OCI-LY3 (cell line): Measurements from ENCODE around the gene IFRD2.

ENCODE experiments used
- EZH2phosphoT487 ChIP-seq: fragments of 200-600 bp; shearing (Covaris generic); IDR thresholded peaks from 2 replicates; pipeline ENCODE4 v1.6.1; 2018; ENCODE audit warnings: antibody characterized with exemption, mixed run types, low read depth
- TF ChIP-seq, protein P1 (sequence below): fragments of 200-600, 300-600 bp; sonication (generic); IDR thresholded peaks from 2 replicates; pipeline ENCODE4 v1.5.1; 2014; ENCODE audit warnings: antibody characterized with exemption, low read length, low read depth

GRCh38 chr3:50325113-50325480, 32.9 kb upstream of the IFRD2 start:
- TF ChIP-seq, protein P1, sequence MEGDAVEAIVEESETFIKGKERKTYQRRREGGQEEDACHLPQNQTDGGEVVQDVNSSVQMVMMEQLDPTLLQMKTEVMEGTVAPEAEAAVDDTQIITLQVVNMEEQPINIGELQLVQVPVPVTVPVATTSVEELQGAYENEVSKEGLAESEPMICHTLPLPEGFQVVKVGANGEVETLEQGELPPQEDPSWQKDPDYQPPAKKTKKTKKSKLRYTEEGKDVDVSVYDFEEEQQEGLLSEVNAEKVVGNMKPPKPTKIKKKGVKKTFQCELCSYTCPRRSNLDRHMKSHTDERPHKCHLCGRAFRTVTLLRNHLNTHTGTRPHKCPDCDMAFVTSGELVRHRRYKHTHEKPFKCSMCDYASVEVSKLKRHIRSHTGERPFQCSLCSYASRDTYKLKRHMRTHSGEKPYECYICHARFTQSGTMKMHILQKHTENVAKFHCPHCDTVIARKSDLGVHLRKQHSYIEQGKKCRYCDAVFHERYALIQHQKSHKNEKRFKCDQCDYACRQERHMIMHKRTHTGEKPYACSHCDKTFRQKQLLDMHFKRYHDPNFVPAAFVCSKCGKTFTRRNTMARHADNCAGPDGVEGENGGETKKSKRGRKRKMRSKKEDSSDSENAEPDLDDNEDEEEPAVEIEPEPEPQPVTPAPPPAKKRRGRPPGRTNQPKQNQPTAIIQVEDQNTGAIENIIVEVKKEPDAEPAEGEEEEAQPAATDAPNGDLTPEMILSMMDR, result no peak
- TF ChIP-seq EZH2phosphoT487, result no peak
